Panc1 (cell line): Measurements from ENCODE around the gene ZC3H7A. TPM values are rescaled to one million over a fixed set of nuclear protein-coding genes. Genes with fewer than 3 reads are reported as not detected.

Experiments used
- ATAC-seq: fragments of 200-7000 bp; cut with Tn5 transposase; 2 replicates; pipeline ENCODE4 v1.9.1; 2020; ENCODE audit warnings: mild to moderate bottlenecking, moderate library complexity
- BruUV-seq: library from RNA; stranded (reverse); fragments of 400-500 nt; replicated peaks from 2 replicates; lab custom pipeline; 2021; lab: Mats Ljungman, UMichigan
- CTCF ChIA-PET: fragments of 300-600 bp; sonication (Branson Sonifier 250); formaldehyde crosslinking; loops from one replicate; lab custom pipeline; 2022; ENCODE audit warnings: antibody characterized with exemption; lab: Charles Lee
- POLR2A ChIA-PET: fragments of 300-600 bp; sonication (Branson Sonifier 250); formaldehyde crosslinking; loops from one replicate; lab custom pipeline; 2022; ENCODE audit warnings: antibody characterized with exemption; lab: Charles Lee
- DNase-seq: peaks from one replicate; pipeline ENCODE4 v3.0.0-alpha.2; 2010; ENCODE audit warnings: low read depth, low spot score
- H3K27ac ChIP-seq: 2 replicates; pipeline ENCODE4 v1.5.1; 2011; ENCODE audit warnings: mild to moderate bottlenecking, low read length, inconsistent platforms
- H3K27me3 ChIP-seq: fragments of 200-500 bp; sonication (Bioruptor generic); 2 replicates; pipeline ENCODE4 v1.6.0; 2014; ENCODE audit warnings: low read length, inconsistent platforms; ENCODE audit not compliant: control insufficient read depth, insufficient read depth
- H3K36me3 ChIP-seq: fragments of 200-500 bp; sonication (Bioruptor generic); 2 replicates; pipeline ENCODE4 v1.5.1; 2014; ENCODE audit warnings: inconsistent platforms, mild to moderate bottlenecking, low read length, moderate library complexity; ENCODE audit not compliant: control insufficient read depth, insufficient read depth
- H3K4me1 ChIP-seq: 2 replicates; pipeline ENCODE4 v1.5.1; 2011; ENCODE audit warnings: inconsistent platforms, mild to moderate bottlenecking, low read length, moderate library complexity; ENCODE audit not compliant: control insufficient read depth, insufficient read depth
- H3K4me3 ChIP-seq, 2 experiments: 2 replicates each; pipeline ENCODE4 v1.5.1; 2011 to 2012; ENCODE audit warnings: low read depth in 2 of 2, low read length in 2 of 2, mild to moderate bottlenecking in 2 of 2, inconsistent platforms in 1 of 2, moderate library complexity in 1 of 2
- H3K9me3 ChIP-seq: fragments of 200-500 bp; sonication (Bioruptor generic); 2 replicates; pipeline ENCODE4 v1.5.1; 2014; ENCODE audit warnings: low read depth, mild to moderate bottlenecking, inconsistent platforms, low read length, moderate library complexity; ENCODE audit not compliant: control insufficient read depth, insufficient read depth
- POLR2AphosphoS5 ChIP-seq: IDR thresholded peaks from 2 replicates; pipeline ENCODE4 v1.6.1; 2012; ENCODE audit warnings: mild to moderate bottlenecking, low read depth, low read length, moderate library complexity
- SIN3A ChIP-seq: IDR thresholded peaks from 2 replicates; pipeline ENCODE4 v1.6.1; 2012; ENCODE audit warnings: low read depth, mild to moderate bottlenecking, low read length, moderate library complexity, borderline replicate concordance; ENCODE audit not compliant: insufficient read depth
- TCF7L2 ChIP-seq: IDR thresholded peaks from 2 replicates; pipeline ENCODE4 v1.6.1; 2011; ENCODE audit warnings: mild to moderate bottlenecking, low read depth, low read length, inconsistent platforms
- in situ Hi-C: cut with HindIII; loops from 2 replicates; pipeline ENCODE4 v1.10.0; 2016; ENCODE audit warnings: low sequenced_read_pairs, low pct_unique_long_range_greater_than_20kb
- intact Hi-C: fragments of 100-400 bp; cut with micrococcal nuclease; formaldehyde crosslinking; loops from one replicate; pipeline ENCODE4 v1.10.0; 2022; ENCODE audit not compliant: unreplicated experiment
- total RNA-seq: library from RNA; stranded (reverse); gene quantifications from one replicate; pipeline ENCODE4 v1.2.1, GENCODE V29; 2021; ENCODE audit not compliant: unreplicated experiment
- TF ChIP-seq, protein P1 (sequence below), 2 experiments: IDR thresholded peaks; 2 replicates each; pipeline ENCODE4 v1.6.1; 2011 to 2012; ENCODE audit warnings: low read depth in 2 of 2, control low read depth in 1 of 2, low read length in 1 of 2, mild to moderate bottlenecking in 1 of 2, moderate library complexity in 1 of 2; ENCODE audit not compliant: insufficient read depth in 1 of 2
- TF ChIP-seq, protein P2 (sequence below): fragments of 450-650 bp; IDR thresholded peaks from 2 replicates; pipeline ENCODE4 v1.5.1; 2017; ENCODE audit warnings: mild to moderate bottlenecking

ZC3H7A gene
- total RNA-seq, 1 experiment from 2014 or later = 52.3 TPM

DNA sequence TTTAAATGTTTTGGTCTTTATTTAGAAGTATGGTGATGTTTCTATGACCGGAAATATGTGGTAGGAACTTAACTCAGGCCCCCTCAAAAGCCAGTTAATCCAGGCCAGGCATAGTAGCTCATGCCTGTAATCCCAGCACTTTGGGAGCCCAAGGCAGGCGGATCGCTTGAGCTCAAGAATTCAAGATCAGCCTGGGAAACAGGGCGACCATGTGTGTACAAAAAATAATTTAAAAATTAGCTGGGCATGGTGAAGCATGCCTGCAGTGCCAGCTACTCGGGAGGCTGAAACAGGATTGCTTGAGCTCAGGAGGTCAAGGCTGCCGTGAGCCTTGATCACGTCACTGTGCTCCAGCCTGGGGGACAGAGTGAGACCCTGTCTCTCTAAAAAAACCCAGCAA lies 44.0 kb upstream of the ZC3H7A start:
- intact Hi-C loops = no loop called here
- Histone ChIP-seq H3K36me3 (peaks cover 46% of the 10 kb centered on the region), H3K27ac (no peak overlapping the region), H3K27me3 (no peaks in the 10 kb centered on the region), H3K4me1 (peaks cover 6% of the 10 kb centered on the region; the same call in 1 of the 2 replicates), H3K9me3 (no peaks in the 10 kb centered on the region), H3K4me3 (no peak overlapping the region)
- in situ Hi-C loops = no loop called here
- POLR2A ChIA-PET = no interaction called here
- no peak for ATAC-seq
- CTCF ChIA-PET = no interaction called here
- no peak for TF ChIP-seq SIN3A
- TF ChIP-seq, protein P1, sequence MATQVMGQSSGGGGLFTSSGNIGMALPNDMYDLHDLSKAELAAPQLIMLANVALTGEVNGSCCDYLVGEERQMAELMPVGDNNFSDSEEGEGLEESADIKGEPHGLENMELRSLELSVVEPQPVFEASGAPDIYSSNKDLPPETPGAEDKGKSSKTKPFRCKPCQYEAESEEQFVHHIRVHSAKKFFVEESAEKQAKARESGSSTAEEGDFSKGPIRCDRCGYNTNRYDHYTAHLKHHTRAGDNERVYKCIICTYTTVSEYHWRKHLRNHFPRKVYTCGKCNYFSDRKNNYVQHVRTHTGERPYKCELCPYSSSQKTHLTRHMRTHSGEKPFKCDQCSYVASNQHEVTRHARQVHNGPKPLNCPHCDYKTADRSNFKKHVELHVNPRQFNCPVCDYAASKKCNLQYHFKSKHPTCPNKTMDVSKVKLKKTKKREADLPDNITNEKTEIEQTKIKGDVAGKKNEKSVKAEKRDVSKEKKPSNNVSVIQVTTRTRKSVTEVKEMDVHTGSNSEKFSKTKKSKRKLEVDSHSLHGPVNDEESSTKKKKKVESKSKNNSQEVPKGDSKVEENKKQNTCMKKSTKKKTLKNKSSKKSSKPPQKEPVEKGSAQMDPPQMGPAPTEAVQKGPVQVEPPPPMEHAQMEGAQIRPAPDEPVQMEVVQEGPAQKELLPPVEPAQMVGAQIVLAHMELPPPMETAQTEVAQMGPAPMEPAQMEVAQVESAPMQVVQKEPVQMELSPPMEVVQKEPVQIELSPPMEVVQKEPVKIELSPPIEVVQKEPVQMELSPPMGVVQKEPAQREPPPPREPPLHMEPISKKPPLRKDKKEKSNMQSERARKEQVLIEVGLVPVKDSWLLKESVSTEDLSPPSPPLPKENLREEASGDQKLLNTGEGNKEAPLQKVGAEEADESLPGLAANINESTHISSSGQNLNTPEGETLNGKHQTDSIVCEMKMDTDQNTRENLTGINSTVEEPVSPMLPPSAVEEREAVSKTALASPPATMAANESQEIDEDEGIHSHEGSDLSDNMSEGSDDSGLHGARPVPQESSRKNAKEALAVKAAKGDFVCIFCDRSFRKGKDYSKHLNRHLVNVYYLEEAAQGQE (IDR thresholded peaks at IDR 0.05; ENCODE audit: insufficient read depth in 1 of 2, low read depth in 2 of 2, low read length in 1 of 2) = no peak
- no peak for TF ChIP-seq TCF7L2
- TF ChIP-seq, protein P2, sequence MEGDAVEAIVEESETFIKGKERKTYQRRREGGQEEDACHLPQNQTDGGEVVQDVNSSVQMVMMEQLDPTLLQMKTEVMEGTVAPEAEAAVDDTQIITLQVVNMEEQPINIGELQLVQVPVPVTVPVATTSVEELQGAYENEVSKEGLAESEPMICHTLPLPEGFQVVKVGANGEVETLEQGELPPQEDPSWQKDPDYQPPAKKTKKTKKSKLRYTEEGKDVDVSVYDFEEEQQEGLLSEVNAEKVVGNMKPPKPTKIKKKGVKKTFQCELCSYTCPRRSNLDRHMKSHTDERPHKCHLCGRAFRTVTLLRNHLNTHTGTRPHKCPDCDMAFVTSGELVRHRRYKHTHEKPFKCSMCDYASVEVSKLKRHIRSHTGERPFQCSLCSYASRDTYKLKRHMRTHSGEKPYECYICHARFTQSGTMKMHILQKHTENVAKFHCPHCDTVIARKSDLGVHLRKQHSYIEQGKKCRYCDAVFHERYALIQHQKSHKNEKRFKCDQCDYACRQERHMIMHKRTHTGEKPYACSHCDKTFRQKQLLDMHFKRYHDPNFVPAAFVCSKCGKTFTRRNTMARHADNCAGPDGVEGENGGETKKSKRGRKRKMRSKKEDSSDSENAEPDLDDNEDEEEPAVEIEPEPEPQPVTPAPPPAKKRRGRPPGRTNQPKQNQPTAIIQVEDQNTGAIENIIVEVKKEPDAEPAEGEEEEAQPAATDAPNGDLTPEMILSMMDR = no peak
- TF ChIP-seq POLR2AphosphoS5 = no peak
- no peak for DNase-seq
- BruUV-seq = no TSS peak

DNA sequence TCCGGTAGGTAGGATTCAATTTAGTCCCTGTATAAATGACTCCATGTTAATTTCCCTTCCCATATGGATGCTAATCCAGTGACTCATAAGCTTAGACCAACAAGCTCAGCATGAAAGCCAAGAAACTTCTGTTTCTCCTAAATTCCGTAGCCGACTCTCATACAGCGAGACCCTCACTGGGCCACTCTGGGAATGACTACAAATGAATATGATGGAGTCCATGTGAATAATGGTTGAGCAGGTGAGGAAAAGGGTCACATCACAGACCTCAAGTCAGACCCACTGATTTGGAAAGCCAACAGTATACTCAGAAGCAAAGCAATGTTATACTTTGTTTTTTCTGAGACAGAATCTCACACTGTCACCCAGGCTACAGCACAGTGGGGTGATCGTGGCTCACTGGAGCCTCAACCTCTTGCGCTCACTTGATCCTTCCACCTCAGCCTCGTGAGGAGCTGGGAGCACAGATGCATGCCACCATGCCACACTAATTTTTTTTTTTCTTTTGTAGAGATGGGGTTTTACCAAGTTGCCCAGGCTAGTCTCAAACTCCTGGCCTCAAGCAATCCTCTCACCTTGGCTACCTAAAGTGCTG lies 39.7 kb upstream of the ZC3H7A start:
- ATAC-seq = peak; percentile 61
- POLR2A ChIA-PET = no interaction called here
- Histone ChIP-seq H3K9me3 (no peaks in the 10 kb centered on the region), H3K27ac (no peak overlapping the region), H3K4me1 (peaks cover 6% of the 10 kb centered on the region; the same call in 1 of the 2 replicates), H3K36me3 (peaks cover 29% of the 10 kb centered on the region), H3K27me3 (no peaks in the 10 kb centered on the region), H3K4me3 (no peak overlapping the region)
- CTCF ChIA-PET = interaction anchor here (0.6 kb wide), 1 partner anchor 87 kb away, joined by 13 read pairs; no protein-coding TSS in a partner anchor
- no TSS peak for BruUV-seq
- TF ChIP-seq, protein P1 (IDR thresholded peaks at IDR 0.05; ENCODE audit: insufficient read depth in 1 of 2, low read depth in 2 of 2, low read length in 1 of 2) = no peak
- TF ChIP-seq SIN3A (no peak), TCF7L2 (no peak), POLR2AphosphoS5 (no peak)
- TF ChIP-seq, protein P2 = no peak
- no peak for DNase-seq
- intact Hi-C loops (loop anchor here (5.0 kb wide), 1 partner anchor 49 kb away; no protein-coding TSS in a partner anchor), in situ Hi-C loops (no loop called here)
